PC-3 (cell line): Measurements from ENCODE around the gene UROS. TPM values are rescaled to one million over a fixed set of nuclear protein-coding genes. Genes with fewer than 3 reads are reported as not detected.

Source experiments
- ATAC-seq: fragments of 200-7000 bp; cut with Tn5 transposase; 2 replicates; pipeline ENCODE4 v1.9.1; 2020; ENCODE audit warnings: mild to moderate bottlenecking, moderate library complexity
- BruUV-seq: library from RNA; stranded (reverse); fragments of 400-500 nt; replicated peaks from 2 replicates; lab custom pipeline; 2021; lab: Mats Ljungman, UMichigan
- CTCF ChIA-PET: fragments of 300-600 bp; sonication (Branson Sonifier 250); formaldehyde crosslinking; loops from one replicate; lab custom pipeline; 2022; ENCODE audit warnings: antibody characterized with exemption; lab: Charles Lee
- POLR2A ChIA-PET: fragments of 300-600 bp; sonication (Branson Sonifier 250); formaldehyde crosslinking; loops from one replicate; lab custom pipeline; 2022; ENCODE audit warnings: antibody characterized with exemption; ENCODE audit not compliant: unreplicated experiment; lab: Charles Lee
- DNase-seq: peaks from one replicate; pipeline ENCODE4 v3.0.0-alpha.2; 2015
- H2AFZ ChIP-seq: fragments of 300-600 bp; sonication (generic); 2 replicates; pipeline ENCODE4 v1.6.0; 2016; ENCODE audit warnings: antibody characterized with exemption, low read length
- H3F3A ChIP-seq: fragments of 300-600 bp; sonication (generic); one replicate; pipeline ENCODE4 v1.6.0; 2017; ENCODE audit warnings: antibody characterized with exemption, low read length, control low read depth, mild to moderate bottlenecking; ENCODE audit not compliant: unreplicated experiment
- H3K27ac ChIP-seq: fragments of 300-600 bp; sonication (generic); 2 replicates; pipeline ENCODE4 v1.5.1; 2016; ENCODE audit warnings: mild to moderate bottlenecking, low read length
- H3K27me3 ChIP-seq: fragments of 300-600 bp; sonication (generic); 2 replicates; pipeline ENCODE4 v1.6.1; 2016; ENCODE audit warnings: low read length, mixed read lengths
- H3K36me3 ChIP-seq: fragments of 300-600 bp; sonication (generic); 2 replicates; pipeline ENCODE4 v1.6.1; 2016; ENCODE audit warnings: low read depth, mixed run types, low read length, mixed read lengths
- H3K4me1 ChIP-seq: fragments of 300-600 bp; sonication (generic); 2 replicates; pipeline ENCODE4 v1.5.1; 2016; ENCODE audit warnings: low read length; ENCODE audit not compliant: insufficient read depth
- H3K4me2 ChIP-seq: fragments of 300-600 bp; sonication (generic); 2 replicates; pipeline ENCODE4 v1.6.0; 2016; ENCODE audit warnings: low read length
- H3K4me3 ChIP-seq: fragments of 300-600 bp; sonication (generic); 2 replicates; pipeline ENCODE4 v1.5.1; 2016; ENCODE audit warnings: mild to moderate bottlenecking, low read length, mixed read lengths
- H3K79me2 ChIP-seq: fragments of 300-600 bp; sonication (generic); 2 replicates; pipeline ENCODE4 v1.6.1; 2017; ENCODE audit warnings: low read length, mixed read lengths
- H3K9ac ChIP-seq: fragments of 300-600 bp; sonication (generic); 2 replicates; pipeline ENCODE4 v1.6.0; 2016; ENCODE audit warnings: mild to moderate bottlenecking, low read length
- H3K9me2 ChIP-seq: fragments of 300-600 bp; sonication (generic); replicated peaks from 2 replicates; pipeline ENCODE4 v1.6.1; 2016; ENCODE audit warnings: mixed run types, low read length, mixed read lengths
- H3K9me3 ChIP-seq: fragments of 300-600 bp; sonication (generic); 2 replicates; pipeline ENCODE4 v1.6.1; 2016; ENCODE audit warnings: low read length, mixed read lengths
- H4K20me1 ChIP-seq: fragments of 300-600 bp; sonication (generic); 2 replicates; pipeline ENCODE4 v1.6.1; 2016; ENCODE audit warnings: low read length, mixed read lengths
- CTCF ChIP-seq: fragments of 300-600 bp; sonication (generic); conservative IDR thresholded peaks from 2 replicates; pipeline ENCODE4 v1.5.1; 2017; ENCODE audit warnings: antibody characterized with exemption, low read depth, mild to moderate bottlenecking, low read length
- EZH2 ChIP-seq: fragments of 300-600 bp; sonication (generic); IDR thresholded peaks from one replicate; pipeline ENCODE4 v1.6.1; 2017; ENCODE audit warnings: antibody characterized with exemption, mild to moderate bottlenecking, low read length; ENCODE audit not compliant: unreplicated experiment
- EZH2phosphoT487 ChIP-seq: fragments of 300-600 bp; sonication (generic); IDR thresholded peaks from 2 replicates; pipeline ENCODE4 v1.6.1; 2018; ENCODE audit warnings: mild to moderate bottlenecking, antibody characterized with exemption, low read length, borderline replicate concordance
- intact Hi-C: fragments of 100-400 bp; cut with micrococcal nuclease; formaldehyde crosslinking; loops from 2 replicates; pipeline ENCODE4 v1.9.0; 2023
- total RNA-seq: library from RNA; depleted of rRNA; stranded (reverse); fragments of >200 nt; gene quantifications from 2 replicates; pipeline ENCODE4 v1.2.3, GENCODE V29; 2014

Gene UROS
- total RNA-seq, 1 experiment from 2014 or later = 50.6 TPM

GRCh38 chr10:125788156-125789034 is 34.7 kb downstream of the UROS start:
- no peak overlapping the region for H3K9ac ChIP-seq
- peak; percentile 45; the same call in 1 of the 2 replicates for ATAC-seq

GRCh38 chr10:125785791-125786190 is 37.3 kb downstream of the UROS start:
- Histone ChIP-seq H3K27me3 (no peaks in the 10 kb centered on the region), H3K9ac (no peak overlapping the region), H3K9me3 (no peaks in the 10 kb centered on the region), H3K9me2 (no peaks in the 10 kb centered on the region), H3K36me3 (no peaks in the 10 kb centered on the region; the same call in 1 of the 2 replicates), H3K79me2 (no peaks in the 10 kb centered on the region), H3K27ac (no peak overlapping the region), H3K4me1 (no peaks in the 10 kb centered on the region), H3K4me3 (no peak overlapping the region), H3F3A (no peaks in the 10 kb centered on the region), H2AFZ (no peak overlapping the region), H4K20me1 (no peaks in the 10 kb centered on the region), H3K4me2 (no peak overlapping the region)
- ChIA-PET POLR2A (no interaction called here), CTCF (no interaction called here)
- DNase-seq (no peak), ATAC-seq (no peak)
- no TSS peak for BruUV-seq
- intact Hi-C loops = no loop called here
- TF ChIP-seq EZH2phosphoT487 (no peak), CTCF (no peak), EZH2 (no peak)

More at GRCh38 chr10:125788156-125789034, 34.7 kb downstream of the UROS start:
- no peaks in the 10 kb centered on the region for H3K4me1 ChIP-seq
- H3K9me2 ChIP-seq = no peaks in the 10 kb centered on the region
- H3K9me3 ChIP-seq = no peaks in the 10 kb centered on the region
- H3K4me3 ChIP-seq = no peak overlapping the region
- no peaks in the 10 kb centered on the region for H3K79me2 ChIP-seq
- ChIA-PET POLR2A (interaction anchor here (0.7 kb wide), 1 partner anchor 33 kb away, joined by 5 read pairs; no protein-coding TSS in a partner anchor), CTCF (no interaction called here)
- BruUV-seq = no TSS peak
- H4K20me1 ChIP-seq = no peaks in the 10 kb centered on the region
- H3K27ac ChIP-seq = no peak overlapping the region
- H3K4me2 ChIP-seq = no peak overlapping the region
- H3K36me3 ChIP-seq = no peaks in the 10 kb centered on the region; the same call in 1 of the 2 replicates
- no peaks in the 10 kb centered on the region for H3F3A ChIP-seq
- intact Hi-C loops = no loop called here
- H2AFZ ChIP-seq = no peak overlapping the region
- H3K27me3 ChIP-seq = no peaks in the 10 kb centered on the region
- no peak for TF ChIP-seq CTCF
- TF ChIP-seq EZH2phosphoT487 = no peak
- TF ChIP-seq EZH2 = no peak
- DNase-seq = peak; percentile 4

- no peak overlapping the region for H3K4me3 ChIP-seq
- H3K27me3 ChIP-seq = no peaks in the 10 kb centered on the region
- no peaks in the 10 kb centered on the region for H3K36me3 ChIP-seq
- H3K27ac ChIP-seq = no peak overlapping the region
- H3K9me3 ChIP-seq = no peaks in the 10 kb centered on the region
- no peaks in the 10 kb centered on the region for H3K4me1 ChIP-seq
- H2AFZ ChIP-seq = no peak overlapping the region
- TF ChIP-seq EZH2phosphoT487 (no peak), EZH2 (no peak), CTCF (no peak)
- no peaks in the 10 kb centered on the region for H3F3A ChIP-seq
- no peaks in the 10 kb centered on the region for H3K79me2 ChIP-seq
- POLR2A ChIA-PET = interaction anchor here (0.7 kb wide), 1 partner anchor 28 kb away, joined by 5 read pairs; no protein-coding TSS in a partner anchor
- no peak overlapping the region for H3K9ac ChIP-seq
- no TSS peak for BruUV-seq
- ATAC-seq (no peak), DNase-seq (no peak)
- CTCF ChIA-PET = no interaction called here
- no peak overlapping the region for H3K4me2 ChIP-seq
- no peaks in the 10 kb centered on the region for H3K9me2 ChIP-seq
- intact Hi-C loops = no loop called here
- no peaks in the 10 kb centered on the region for H4K20me1 ChIP-seq
These were observed 39.1 kb downstream of the UROS start for GRCh38 chr10:125783957-125784356.
